GM18858 (cell line): Measurements from ENCODE around the gene MYL2.

Experiments
- ATAC-seq: cut with Tn5 transposase; IDR thresholded peaks from one replicate; pipeline ENCODE4 v1.9.1; 2021; ENCODE audit not compliant: unreplicated experiment

Gene MYL2

GRCh38 chr12:110930348-110931314 lies 10.3 kb upstream of the MYL2 start:
- no peak for ATAC-seq

GRCh38 chr12:110929818-110930217 lies 9.4 kb upstream of the MYL2 start:
- no peak for ATAC-seq

GRCh38 chr12:110928700-110929099 lies 8.3 kb upstream of the MYL2 start:
- no peak for ATAC-seq

DNA sequence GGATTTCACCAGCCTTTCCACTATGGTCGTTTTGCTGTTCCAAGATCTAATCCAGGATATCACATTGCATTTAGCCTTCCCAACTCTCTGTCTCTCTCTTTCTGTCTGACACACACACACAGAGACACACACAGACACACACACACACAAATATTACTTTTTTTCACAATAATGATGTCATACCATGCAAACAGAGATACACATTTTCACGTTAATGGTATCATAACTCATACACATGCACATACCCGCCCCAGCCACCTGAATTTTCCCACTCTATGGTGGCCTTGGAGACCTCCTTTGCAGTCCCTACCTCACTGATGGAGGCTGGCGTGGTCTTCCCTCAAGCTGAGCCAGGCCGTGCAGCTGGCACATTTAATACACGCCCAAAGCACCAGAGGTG lies 7.2 kb upstream of the MYL2 start:
- no peak for ATAC-seq

DNA sequence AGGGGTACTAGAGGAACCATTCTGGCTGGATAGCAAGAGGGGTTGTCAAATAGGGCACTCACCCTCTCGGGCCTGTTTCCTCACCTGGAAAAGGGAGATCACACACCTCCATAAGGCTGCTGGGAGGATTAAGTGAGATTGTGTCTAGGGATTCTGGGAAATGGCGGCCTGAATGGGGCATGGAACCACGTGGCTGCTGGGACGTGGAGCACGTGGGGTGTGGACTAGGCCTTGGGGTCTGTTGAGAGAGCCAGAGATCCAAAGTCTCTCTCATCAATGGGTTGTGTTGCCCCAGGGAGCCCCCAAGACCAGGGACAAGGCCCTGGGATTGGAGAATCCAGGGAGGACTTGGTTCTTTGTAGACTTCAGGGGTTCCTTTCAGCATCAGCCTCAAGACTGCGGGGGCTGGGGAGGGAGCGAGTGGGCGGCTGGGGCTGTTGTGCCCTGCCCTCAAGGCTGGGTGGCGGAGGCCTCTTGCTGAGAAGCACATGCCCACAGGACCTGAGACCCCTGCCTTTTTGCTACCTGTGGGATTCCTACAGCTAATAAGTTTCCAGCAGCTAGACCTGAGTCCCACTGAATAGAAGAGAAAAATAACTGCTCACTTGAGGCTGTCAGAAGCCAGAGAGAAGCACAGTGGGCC lies 3.4 kb upstream of the MYL2 start:
- ATAC-seq = no peak

DNA sequence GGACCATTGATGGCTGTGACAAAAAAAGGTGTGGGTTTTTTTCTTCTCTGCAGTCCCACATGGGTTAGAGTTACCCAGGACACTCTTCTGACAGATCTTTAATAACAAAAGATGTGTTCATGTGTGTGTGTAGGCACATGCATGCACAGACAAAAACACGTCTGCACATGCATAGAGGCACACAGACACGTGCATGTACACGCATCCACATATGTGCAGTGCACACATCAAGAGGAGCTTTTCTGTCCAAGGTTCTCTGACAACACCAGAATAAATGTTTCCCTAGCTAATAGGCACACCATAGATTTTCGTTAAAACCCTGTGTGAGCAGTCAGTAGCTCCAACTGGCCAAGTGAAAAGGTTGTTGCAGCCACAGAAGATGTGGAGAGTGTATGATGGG lies 2.8 kb upstream of the MYL2 start:
- no peak for ATAC-seq

DNA sequence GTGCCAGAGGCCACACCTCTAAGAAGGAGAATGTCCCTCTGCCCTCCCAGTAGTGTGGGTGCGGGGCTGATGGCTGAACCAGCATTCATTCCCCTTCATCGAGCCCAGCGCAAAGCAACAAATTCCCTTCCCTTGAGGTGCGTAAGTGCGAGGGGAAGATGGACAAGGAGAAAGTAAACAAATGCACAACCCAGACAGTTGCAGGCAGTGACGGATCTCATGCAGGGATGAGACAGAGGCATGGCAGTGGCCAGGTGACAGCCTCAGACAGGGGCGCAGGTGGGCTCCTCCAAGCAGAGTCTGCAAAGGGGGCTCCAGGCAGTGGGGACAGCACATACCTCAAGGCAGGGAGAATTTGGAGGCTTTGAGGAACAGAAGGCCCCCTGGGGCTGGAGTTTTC lies 2.3 kb upstream of the MYL2 start:
- no peak for ATAC-seq

- no peak for ATAC-seq
These were observed 883 bp upstream of the MYL2 start for GRCh38 chr12:110921262-110921661.

GRCh38 chr12:110919720-110920119 lies 659 bp downstream of the MYL2 start:
- no peak for ATAC-seq

DNA sequence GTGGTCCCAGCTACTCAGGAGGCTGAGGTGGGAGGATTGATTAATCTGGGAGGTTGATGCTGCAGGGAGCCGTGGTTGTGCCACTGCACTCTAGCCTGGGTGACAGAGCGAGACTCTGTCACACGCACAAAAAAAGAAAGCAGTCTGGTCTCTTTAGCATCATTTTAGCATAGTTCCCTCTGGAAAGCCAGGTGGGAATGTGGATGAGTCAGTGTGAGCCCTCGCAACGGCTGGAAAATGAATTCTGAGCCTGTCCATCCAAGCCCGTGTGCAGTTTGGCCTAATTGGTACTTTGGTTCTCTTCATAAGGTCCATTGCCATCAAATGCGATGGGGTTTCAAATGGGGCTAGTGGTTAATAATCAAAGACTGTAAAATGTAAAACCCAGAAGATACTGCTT lies 2.4 kb downstream of the MYL2 start:
- ATAC-seq = no peak

DNA sequence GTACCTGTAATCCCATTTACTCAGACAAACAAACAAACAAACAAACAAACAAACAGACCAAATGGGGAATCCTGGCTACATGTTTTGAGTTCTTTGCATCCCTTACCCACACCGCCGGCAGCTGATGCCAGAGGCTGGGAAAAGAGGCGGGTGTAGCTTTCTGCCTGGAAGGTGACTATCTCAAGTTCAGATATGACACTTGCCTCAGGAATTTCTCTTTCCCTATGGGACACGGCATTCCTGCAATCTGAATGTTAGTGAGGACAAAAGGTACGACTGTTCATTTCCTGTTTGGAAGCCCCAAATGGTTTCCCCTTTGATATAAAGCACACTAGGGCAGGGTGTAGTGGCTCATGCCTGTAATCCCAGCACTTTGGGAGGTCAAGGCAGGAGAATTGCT lies 2.9 kb downstream of the MYL2 start:
- no peak for ATAC-seq

GRCh38 chr12:110916295-110916875 lies 4.0 kb downstream of the MYL2 start:
- no peak for ATAC-seq

GRCh38 chr12:110913119-110914056 lies 7.0 kb downstream of the MYL2 start:
- ATAC-seq = peak; percentile 99

DNA sequence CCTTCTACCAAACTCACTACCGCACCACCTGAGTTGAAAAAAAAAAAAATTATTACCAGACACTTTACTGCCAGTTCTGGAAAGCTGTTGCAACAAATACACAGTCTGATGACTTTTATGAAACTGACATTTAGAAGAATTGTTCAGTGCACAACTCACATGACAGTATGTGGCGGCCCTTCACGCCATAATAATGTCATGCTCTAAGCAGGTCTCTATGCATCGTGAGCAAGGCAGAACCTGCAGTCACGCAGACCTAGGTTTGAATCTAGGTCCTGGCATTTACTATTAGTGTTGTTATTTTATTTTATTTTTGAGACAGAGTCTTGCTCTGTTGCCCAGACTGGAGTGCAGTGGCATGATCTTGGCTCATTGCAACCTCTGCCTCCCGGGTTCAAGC lies 8.1 kb downstream of the MYL2 start:
- ATAC-seq = no peak

GRCh38 chr12:110908377-110909152 lies 11.8 kb downstream of the MYL2 start:
- ATAC-seq = no peak

DNA sequence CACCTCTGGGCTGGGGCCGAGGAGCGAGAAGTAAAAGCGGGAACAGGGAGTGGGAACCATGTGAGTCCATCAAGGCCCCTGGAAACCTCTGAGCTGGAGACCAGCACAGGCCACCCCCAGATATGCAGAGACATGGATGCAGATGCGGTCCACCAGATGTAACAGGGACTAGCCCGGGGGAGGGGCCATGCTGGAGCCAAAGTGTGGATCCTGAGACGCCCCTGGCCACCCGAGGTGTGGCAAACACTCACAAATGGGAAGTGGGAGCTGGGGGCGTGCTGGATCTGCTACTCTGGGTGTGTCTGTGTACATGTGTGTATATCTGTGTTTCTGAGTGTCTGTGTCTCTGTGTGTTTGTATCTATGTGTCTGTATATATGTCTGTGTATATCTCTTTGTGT lies 12.8 kb downstream of the MYL2 start:
- no peak for ATAC-seq

DNA sequence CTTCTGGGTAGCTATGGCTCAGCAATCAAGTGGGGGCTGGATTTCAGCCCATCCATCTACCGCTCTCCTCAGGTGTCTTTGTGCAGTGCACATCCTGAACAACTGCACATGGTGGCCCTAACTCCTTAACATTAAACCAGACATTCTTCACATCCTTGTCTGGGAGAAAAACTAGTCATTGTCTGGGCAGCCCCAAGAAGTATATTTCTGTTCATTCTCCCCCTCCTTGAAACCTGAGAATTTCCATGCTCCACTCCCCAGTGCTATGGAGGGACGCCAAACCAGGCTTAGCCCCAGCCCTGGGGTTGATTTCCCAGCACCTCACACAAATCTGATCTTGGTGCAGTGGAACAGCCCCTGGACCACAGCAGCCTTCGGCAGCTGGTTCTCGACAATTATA lies 13.4 kb downstream of the MYL2 start:
- ATAC-seq = no peak

DNA sequence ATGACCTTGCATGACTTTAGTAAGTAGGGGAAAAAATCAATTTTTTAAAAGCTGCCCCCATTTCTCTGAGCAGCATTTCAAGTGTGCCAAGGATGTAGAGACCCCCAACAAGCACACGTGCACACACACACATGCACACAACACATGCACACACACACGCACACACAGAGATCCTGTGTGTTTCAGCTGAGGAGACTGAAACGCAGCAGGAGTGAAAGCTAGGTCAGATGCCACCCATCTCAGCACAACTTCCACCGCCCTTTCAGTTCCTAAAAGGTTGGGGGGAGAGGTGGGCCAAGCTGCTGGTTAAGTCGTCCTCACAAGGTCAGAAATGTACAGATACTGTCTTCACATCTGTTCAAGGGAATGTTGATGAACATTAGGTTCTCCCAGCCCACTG lies 13.9 kb downstream of the MYL2 start:
- ATAC-seq = no peak

GRCh38 chr12:110906083-110906482 lies 14.3 kb downstream of the MYL2 start:
- ATAC-seq = no peak

DNA sequence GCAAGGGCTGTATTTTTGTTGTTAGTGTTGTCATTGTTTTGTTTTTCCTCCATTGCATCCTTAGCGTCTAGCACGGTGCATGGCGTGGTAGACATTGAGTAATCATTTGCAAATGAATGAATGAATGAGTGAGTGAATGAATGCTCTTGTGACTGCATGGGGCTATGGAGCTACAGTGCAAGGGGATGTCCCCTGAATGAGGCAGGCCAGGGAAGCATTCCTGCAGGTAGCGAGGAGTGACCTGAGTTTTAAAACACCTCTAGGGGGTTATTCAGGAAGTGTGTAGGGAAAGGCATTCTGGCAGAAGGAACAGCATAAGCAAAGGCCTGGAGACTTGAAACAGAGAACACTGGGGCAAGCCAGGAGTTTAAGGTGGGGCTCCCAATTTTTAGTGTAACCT lies 16.9 kb downstream of the MYL2 start:
- ATAC-seq = no peak
